Testis (tissue), 2 donors: ENCODE data around the gene FAM107B.

ENCODE experiments used
- POLR2A ChIP-seq: fragments of 450-650 bp; IDR thresholded peaks from one replicate; pipeline ENCODE4 v1.6.1; 2017; ENCODE audit warnings: antibody characterized with exemption, mild to moderate bottlenecking, moderate library complexity
- TF ChIP-seq, protein P1 (sequence below), 3 experiments: fragments of 450-650 bp in 2 of 3; fragments of 200-600 bp in 1 of 3; sonication (generic) in 1 of 3; IDR thresholded peaks; one replicate each; pipeline ENCODE4 v1.5.1; 2016 to 2019; ENCODE audit warnings: antibody characterized with exemption in 3 of 3, mild to moderate bottlenecking in 2 of 3, moderate library complexity in 1 of 3

- TF ChIP-seq, protein P1, sequence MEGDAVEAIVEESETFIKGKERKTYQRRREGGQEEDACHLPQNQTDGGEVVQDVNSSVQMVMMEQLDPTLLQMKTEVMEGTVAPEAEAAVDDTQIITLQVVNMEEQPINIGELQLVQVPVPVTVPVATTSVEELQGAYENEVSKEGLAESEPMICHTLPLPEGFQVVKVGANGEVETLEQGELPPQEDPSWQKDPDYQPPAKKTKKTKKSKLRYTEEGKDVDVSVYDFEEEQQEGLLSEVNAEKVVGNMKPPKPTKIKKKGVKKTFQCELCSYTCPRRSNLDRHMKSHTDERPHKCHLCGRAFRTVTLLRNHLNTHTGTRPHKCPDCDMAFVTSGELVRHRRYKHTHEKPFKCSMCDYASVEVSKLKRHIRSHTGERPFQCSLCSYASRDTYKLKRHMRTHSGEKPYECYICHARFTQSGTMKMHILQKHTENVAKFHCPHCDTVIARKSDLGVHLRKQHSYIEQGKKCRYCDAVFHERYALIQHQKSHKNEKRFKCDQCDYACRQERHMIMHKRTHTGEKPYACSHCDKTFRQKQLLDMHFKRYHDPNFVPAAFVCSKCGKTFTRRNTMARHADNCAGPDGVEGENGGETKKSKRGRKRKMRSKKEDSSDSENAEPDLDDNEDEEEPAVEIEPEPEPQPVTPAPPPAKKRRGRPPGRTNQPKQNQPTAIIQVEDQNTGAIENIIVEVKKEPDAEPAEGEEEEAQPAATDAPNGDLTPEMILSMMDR (IDR thresholded peaks at IDR 0.05) = no peak
- no peak for TF ChIP-seq POLR2A
Measured at GRCh38 chr10:14593806-14594205, 180.9 kb downstream of the FAM107B start.
